GM12891 (cell line): ENCODE measurements around the gene TACO1.

ENCODE experiments used
- DNase-seq: peaks from one replicate; pipeline ENCODE4 v3.0.0; 2011; ENCODE audit warnings: low spot score; ENCODE audit not compliant: insufficient read length
- FAIRE-seq: peaks from 2 replicates; lab custom pipeline; 2011; peaks lifted over from hg19 to GRCh38; lab: Jason Lieb, UNC
- PAX5 ChIP-seq: IDR thresholded peaks from 2 replicates; pipeline ENCODE4 v1.6.1; 2011; ENCODE audit warnings: low read length, moderate library complexity, mild to moderate bottlenecking; ENCODE audit not compliant: insufficient read depth, severe bottlenecking
- POLR2A ChIP-seq: IDR thresholded peaks from 2 replicates; pipeline ENCODE4 v1.6.1; 2011; ENCODE audit warnings: low read depth, low read length, control low read depth
- POLR2AphosphoS5 ChIP-seq: IDR thresholded peaks from 2 replicates; pipeline ENCODE4 v1.6.1; 2011; ENCODE audit warnings: low read depth, low read length, control low read depth
- POU2F2 ChIP-seq: IDR thresholded peaks from 2 replicates; pipeline ENCODE4 v1.6.1; 2011; ENCODE audit warnings: low read depth, mild to moderate bottlenecking, control low read depth, low read length, moderate library complexity
- SPI1 ChIP-seq: IDR thresholded peaks from 2 replicates; pipeline ENCODE4 v1.6.1; 2011; ENCODE audit warnings: low read depth, low read length, control low read depth
- TAF1 ChIP-seq: IDR thresholded peaks from 2 replicates; pipeline ENCODE4 v1.6.1; 2011; ENCODE audit warnings: low read depth, low read length, control low read depth

Gene TACO1

DNA sequence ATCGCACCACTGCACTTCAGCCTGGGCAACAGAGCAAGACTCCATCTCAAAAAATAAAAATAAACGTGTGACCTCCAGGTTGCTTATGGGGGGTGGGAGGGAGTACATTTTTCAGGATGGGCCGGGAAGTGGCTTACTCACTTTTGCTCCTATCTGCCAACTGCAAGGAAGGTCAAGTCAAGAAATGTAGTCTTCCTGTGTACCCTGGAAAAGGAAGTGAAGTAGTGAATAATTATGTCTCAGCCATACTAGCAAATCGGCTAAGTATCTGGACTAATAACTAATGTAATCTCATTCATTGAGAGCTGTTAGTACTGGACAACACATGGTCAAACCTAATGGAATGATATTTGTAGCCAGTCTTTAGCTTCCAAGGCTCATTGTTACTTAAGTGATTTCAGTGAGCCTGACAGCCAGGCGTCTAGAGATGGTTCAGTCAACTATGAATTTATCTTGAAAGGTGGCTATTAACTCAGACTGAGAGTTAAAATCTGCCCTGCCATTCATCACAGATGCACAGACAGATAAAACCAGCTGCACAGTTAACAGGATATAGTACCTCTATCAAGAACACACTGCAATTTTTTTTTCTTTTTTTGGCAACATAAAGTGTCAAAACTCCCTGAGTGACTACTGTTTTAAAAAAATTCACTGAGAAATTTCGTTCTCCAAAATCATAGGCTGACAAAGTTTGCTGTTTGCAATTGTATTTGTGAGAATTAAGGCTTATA, 3.7 kb upstream of the TACO1 start:
- DNase-seq (no peak), FAIRE-seq (no peak)
- TF ChIP-seq POU2F2 (no peak), POLR2A (no peak), POLR2AphosphoS5 (no peak), SPI1 (no peak), PAX5 (no peak), TAF1 (no peak)

DNA sequence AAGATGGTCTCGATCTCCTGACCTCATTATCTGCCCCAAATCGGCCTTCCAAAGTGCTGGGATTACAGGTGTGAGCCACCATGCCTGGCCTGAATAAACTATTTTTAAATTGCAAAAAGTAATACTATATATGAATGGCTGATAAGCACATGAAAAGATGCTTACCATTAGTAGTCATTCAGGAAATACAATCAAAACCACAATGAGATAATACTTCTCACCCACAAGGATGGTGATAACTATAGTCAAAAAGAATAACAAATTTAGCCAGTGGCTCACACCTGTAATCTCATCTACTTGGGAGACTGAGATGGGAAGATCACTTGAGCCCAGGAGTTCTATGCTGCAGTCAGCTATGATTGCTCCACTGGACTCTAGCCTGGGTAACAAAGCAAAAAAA, 2.4 kb upstream of the TACO1 start:
- no peak for TF ChIP-seq PAX5
- no peak for TF ChIP-seq SPI1
- TF ChIP-seq POLR2AphosphoS5, result no peak
- TF ChIP-seq TAF1, result no peak
- no peak for TF ChIP-seq POLR2A
- TF ChIP-seq POU2F2, result no peak
- FAIRE-seq, result no peak
- no peak for DNase-seq

DNA sequence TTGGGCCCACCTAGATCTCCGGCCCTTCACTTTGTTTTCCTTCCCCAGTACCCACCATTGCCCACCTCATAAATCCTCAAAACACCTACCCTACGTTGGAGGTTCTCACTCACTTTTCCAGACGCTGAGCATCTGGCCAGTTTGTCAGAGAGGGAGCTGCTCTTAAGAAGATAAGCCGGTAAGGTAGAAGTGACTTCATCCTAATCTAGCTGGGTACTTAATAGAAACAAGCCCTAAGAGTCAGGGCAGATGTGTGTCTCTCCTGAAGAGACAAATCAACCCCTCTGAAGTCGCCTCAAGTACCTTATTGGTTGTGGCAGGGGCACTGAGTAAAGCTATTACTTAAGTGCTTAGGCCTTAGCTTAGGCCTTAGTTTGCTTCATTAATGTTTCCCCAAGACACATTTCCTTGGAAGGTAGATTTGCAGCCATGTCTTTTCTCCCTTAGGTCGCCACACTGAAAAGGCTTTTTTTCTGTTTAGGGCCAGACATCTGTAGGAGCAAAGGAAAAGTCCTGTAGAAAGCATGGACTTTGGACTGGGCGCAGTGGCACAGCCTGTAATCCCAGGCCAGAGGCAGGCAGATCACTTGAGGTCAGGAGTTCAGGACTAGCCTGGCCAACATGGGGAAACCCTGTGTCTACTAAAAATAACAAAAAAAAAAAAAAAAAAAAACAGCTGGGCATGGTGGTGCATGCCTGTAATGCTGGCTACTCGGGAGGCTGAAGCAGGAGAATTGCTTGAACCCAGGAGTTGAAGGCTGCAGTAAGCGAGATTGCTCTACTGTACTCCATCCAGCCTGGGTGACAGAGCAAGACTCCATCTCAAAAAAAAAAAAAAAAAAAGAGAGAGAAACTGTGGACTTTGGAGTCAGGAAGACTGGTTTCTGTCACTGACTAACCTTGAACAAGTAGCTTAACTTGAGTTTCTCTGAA, 1.0 kb downstream of the TACO1 start:
- FAIRE-seq, result no peak

DNA sequence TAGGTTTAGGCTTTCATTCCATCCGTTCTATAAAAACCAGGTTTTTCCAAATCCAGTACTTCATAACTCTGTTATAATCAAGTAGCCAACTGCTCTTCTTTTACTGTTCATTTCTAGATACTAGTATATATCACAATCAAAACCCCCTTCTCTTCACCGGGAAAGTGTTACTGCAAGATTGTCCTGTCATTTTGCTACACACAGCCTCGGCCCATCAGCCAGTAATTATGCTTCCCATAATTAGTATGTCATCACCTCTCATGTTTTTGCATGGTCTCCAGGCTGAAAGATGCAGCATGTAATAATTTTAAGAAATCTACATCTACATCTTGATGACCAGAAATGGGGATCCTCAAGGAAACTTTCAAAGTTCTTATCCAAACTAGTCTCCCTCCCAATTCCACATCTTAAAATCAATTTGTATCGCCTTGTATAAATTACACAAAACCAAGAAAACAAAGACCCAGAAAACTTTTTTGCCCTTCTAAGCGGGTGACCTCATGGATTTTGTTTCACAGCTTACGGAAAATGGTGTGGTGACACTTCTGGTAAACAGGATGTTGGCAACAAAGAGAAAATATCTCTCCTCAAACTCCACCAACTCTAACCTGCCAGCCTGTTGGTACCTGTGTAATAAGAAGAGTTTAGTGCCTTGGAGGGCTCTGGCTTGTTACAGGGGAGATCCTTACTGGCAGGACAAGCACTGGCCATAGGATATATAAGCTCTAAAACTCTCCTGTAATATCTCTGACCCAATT, 9.3 kb downstream of the TACO1 start:
- FAIRE-seq (no peak), DNase-seq (no peak)
- TF ChIP-seq PAX5, result no peak
- no peak for TF ChIP-seq SPI1
- TF ChIP-seq POU2F2, result no peak
- no peak for TF ChIP-seq TAF1
- TF ChIP-seq POLR2AphosphoS5, result no peak
- no peak for TF ChIP-seq POLR2A

More for the DNA sequence above, 1.0 kb downstream of the TACO1 start:
- TF ChIP-seq TAF1 (no peak), POLR2AphosphoS5 (no peak), POU2F2 (no peak), POLR2A (no peak), PAX5 (no peak), SPI1 (no peak)
- DNase-seq, result no peak

DNA sequence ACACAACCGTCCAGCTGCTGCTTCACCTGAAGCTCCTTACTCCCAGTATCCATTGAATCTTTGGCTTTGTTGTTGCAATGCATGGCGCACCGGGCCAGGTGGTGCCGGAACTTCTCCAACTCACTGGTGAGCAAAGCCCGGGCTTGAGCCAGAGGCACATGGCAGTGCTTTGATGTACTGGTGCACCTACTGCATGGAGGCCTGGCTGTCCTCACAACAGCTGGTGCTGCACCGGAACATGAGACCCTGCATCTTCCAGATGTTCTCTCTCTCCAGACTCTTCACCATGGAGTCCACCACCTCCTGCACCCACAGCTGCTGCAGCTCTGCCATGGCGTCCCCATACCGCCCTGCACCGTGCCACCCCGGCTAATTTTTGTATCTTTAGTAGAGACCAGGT, 10.2 kb downstream of the TACO1 start:
- DNase-seq (no peak), FAIRE-seq (no peak)
- no peak for TF ChIP-seq POLR2A
- TF ChIP-seq TAF1, result no peak
- TF ChIP-seq SPI1, result no peak
- TF ChIP-seq POLR2AphosphoS5, result no peak
- no peak for TF ChIP-seq POU2F2
- TF ChIP-seq PAX5, result no peak

DNA sequence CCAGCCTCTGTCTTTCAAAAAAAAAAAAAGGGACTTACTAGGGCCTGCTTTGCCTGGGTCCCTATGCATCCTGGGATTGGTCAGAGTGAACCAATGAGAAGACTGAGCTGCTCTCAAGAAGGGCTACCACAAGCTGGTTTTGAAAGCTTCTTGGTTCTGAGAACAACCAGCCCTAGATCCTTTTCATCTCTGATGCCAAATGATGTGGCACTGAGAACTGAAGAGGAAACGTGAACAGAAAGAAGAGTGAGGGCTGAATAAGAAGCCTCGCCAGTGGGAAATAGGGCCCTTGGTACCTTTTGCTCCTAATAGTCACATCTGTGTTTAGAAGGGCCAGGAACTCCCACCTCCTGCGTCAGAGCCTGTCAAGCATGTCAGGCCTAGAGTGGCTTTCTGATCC, 10.7 kb downstream of the TACO1 start:
- no peak for TF ChIP-seq TAF1
- TF ChIP-seq PAX5, result no peak
- no peak for TF ChIP-seq POLR2A
- TF ChIP-seq POU2F2, result no peak
- no peak for TF ChIP-seq SPI1
- TF ChIP-seq POLR2AphosphoS5, result no peak
- DNase-seq, result no peak
- FAIRE-seq, result no peak

DNA sequence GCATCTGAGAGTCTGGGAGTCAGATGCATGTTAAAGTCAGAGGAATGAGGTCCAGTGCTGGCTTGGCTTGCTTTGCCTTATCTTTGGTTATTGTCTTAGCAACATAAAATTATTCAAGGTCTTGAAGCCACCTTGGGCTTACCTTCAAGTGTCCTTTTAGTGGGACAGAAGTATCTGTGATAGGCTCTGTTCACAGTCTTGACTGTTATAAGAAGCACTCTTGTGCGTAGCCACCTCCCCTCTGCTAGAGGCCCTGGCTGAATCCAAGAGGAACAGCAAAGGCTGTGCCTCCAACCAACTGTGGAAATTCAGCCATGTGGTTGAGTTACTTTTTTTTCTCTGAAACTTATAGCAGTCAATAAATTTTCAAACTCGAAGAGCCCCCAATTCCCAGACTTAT, 13.0 kb downstream of the TACO1 start:
- no peak for FAIRE-seq
- DNase-seq, result no peak
- no peak for TF ChIP-seq PAX5
- no peak for TF ChIP-seq SPI1
- TF ChIP-seq POLR2AphosphoS5, result no peak
- TF ChIP-seq TAF1, result no peak
- TF ChIP-seq POU2F2, result no peak
- no peak for TF ChIP-seq POLR2A

DNA sequence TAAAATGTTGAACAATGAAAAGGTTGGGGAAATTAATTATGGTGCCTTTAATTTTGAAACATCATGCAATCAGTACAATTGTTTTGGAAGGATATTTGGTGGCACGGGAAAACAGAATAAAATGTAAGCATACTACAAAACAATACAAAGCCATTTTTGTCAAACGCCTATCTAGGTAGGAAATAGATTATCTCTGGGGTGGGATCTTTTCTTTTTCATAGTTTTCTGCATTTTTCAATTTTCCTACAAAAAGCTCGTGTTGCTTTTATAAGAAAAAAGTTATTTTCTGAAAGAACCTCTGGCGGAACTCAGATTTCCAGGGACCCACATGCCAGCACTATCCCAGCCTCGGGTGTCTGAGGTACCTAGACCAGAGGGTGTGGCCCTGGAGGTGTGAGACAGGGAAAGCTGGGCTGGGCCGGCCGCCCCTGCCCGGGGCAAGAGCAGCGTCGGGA, 20.6 kb downstream of the TACO1 start:
- TF ChIP-seq TAF1, result no peak
- TF ChIP-seq POU2F2, result no peak
- TF ChIP-seq PAX5, result no peak
- no peak for TF ChIP-seq POLR2AphosphoS5
- TF ChIP-seq POLR2A, result no peak
- no peak for TF ChIP-seq SPI1
- FAIRE-seq (no peak), DNase-seq (no peak)
